Measurements from ENCODE around the gene C10orf67.

DNA sequence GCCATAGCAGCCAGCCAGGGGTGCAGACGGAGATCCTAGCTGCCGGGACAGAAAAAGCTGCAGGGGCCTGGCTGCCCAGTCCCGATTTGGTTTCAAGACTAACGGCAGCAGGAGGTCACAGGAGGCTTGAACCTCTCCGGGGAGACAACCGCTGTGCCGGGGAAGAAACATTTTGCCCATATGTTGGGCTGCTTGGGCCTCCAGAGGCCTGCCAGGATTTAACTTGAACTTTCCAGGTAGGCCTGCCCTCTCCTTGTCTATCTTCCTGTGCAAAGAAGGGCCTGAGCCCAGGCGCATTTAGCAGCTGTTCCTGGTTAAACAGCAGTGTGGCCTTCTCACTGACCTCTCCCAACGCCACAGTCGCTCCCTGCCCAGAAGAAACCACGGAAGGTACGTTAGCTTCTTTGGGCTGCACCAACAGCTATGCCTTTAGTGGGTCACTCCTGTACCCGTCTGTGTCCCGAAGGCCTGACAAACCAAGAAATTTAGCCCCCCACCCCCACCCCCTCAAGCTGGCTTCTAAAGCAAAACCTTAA, 169.6 kb downstream of the C10orf67 start:
- TF ChIP-seq, protein P1, sequence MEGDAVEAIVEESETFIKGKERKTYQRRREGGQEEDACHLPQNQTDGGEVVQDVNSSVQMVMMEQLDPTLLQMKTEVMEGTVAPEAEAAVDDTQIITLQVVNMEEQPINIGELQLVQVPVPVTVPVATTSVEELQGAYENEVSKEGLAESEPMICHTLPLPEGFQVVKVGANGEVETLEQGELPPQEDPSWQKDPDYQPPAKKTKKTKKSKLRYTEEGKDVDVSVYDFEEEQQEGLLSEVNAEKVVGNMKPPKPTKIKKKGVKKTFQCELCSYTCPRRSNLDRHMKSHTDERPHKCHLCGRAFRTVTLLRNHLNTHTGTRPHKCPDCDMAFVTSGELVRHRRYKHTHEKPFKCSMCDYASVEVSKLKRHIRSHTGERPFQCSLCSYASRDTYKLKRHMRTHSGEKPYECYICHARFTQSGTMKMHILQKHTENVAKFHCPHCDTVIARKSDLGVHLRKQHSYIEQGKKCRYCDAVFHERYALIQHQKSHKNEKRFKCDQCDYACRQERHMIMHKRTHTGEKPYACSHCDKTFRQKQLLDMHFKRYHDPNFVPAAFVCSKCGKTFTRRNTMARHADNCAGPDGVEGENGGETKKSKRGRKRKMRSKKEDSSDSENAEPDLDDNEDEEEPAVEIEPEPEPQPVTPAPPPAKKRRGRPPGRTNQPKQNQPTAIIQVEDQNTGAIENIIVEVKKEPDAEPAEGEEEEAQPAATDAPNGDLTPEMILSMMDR (IDR thresholded peaks at IDR 0.05 in 4 of 5, conservative IDR thresholded peaks at IDR 0.05 in 1 of 5), result no peak
- TF ChIP-seq POLR2A (IDR thresholded peaks at IDR 0.05), result no peak
